Activated CD8-positive, alpha-beta memory T cell treated with anti-CD3 and anti-CD28 coated beads for 36 hours (primary cell): ENCODE data around the gene PRR5. TPM values are rescaled to one million over a fixed set of nuclear protein-coding genes. Genes with fewer than 3 reads are reported as not detected.
"Not testable (repeated sequence)": the region's sequence is repeated elsewhere in the genome, so short reads cannot be mapped to it uniquely, and the experiment has no call there.

Experiments used
- CTCF ChIA-PET: fragments of 350-600 bp; sonication (Branson Sonifier 250); formaldehyde crosslinking; loops from one replicate; lab custom pipeline; 2021; ENCODE audit warnings: antibody characterized with exemption; lab: Charles Lee
- POLR2A ChIA-PET: fragments of 350-600 bp; sonication (Branson Sonifier 250); formaldehyde crosslinking; loops from one replicate; lab custom pipeline; 2021; ENCODE audit warnings: antibody characterized with exemption; lab: Charles Lee
- total RNA-seq, 2 experiments: library from RNA; stranded (reverse); gene quantifications; one replicate each; pipeline ENCODE4 v1.2.3, GENCODE V29; 2021

The PRR5 gene
- total RNA-seq, 2 experiments from 2014 or later = 22.5 to 25.4 TPM

- CTCF ChIA-PET = interaction anchor here (0.9 to 3.3 kb wide), 6 partner anchors 10 to 53 kb away, joined by 3 to 30 read pairs (median 6); no protein-coding TSS in a partner anchor
- POLR2A ChIA-PET = no interaction called here
Observed at GRCh38 chr22:44736581-44737405, 34.8 kb downstream of the PRR5 start.

GRCh38 chr22:44737406-44738346 is 35.7 kb downstream of the PRR5 start:
- POLR2A ChIA-PET = no interaction called here
- CTCF ChIA-PET = interaction anchor here (2.8 kb wide), 1 partner anchor 40 kb away, joined by 30 read pairs; no protein-coding TSS in a partner anchor

GRCh38 chr22:44738347-44738715 is 36.3 kb downstream of the PRR5 start:
- POLR2A ChIA-PET = no interaction called here
- CTCF ChIA-PET = interaction anchor here (0.8 kb wide), 1 partner anchor 41 kb away, joined by 3 read pairs; no protein-coding TSS in a partner anchor

GRCh38 chr22:44739024-44739423 is 37.0 kb downstream of the PRR5 start:
- POLR2A ChIA-PET = no interaction called here
- CTCF ChIA-PET = interaction anchor here (0.8 kb wide), 1 partner anchor 42 kb away, joined by 3 read pairs; no protein-coding TSS in a partner anchor

- CTCF ChIA-PET, POLR2A ChIA-PET: not testable (repeated sequence)
Observed at GRCh38 chr22:44739666-44740065, 37.7 kb downstream of the PRR5 start.

GRCh38 chr22:44740307-44740706 is 38.3 kb downstream of the PRR5 start:
- POLR2A ChIA-PET = interaction anchor here (0.7 kb wide), 1 partner anchor 202 kb away, joined by 4 read pairs; no protein-coding TSS in a partner anchor
- CTCF ChIA-PET = no interaction called here

- ChIA-PET CTCF (interaction anchor here (0.6 kb wide), 1 partner anchor 9 kb away, joined by 3 read pairs; no protein-coding TSS in a partner anchor), POLR2A (no interaction called here)
Observed at GRCh38 chr22:44741929-44742328, 39.9 kb downstream of the PRR5 start.

- CTCF ChIA-PET = interaction anchor here (0.8 kb wide), 1 partner anchor 8 kb away, joined by 3 read pairs; no protein-coding TSS in a partner anchor
- POLR2A ChIA-PET = no interaction called here
Observed at GRCh38 chr22:44743247-44743646, 41.2 kb downstream of the PRR5 start.

GRCh38 chr22:44743804-44744211 is 41.8 kb downstream of the PRR5 start:
- CTCF ChIA-PET = interaction anchor here (0.8 kb wide), 1 partner anchor 8 kb away, joined by 3 read pairs; no protein-coding TSS in a partner anchor
- POLR2A ChIA-PET = no interaction called here

- CTCF ChIA-PET = interaction anchor here (1.3 kb wide), 1 partner anchor 10 kb away, joined by 3 read pairs; no protein-coding TSS in a partner anchor
- POLR2A ChIA-PET = no interaction called here
Observed at GRCh38 chr22:44745853-44746789, 44.1 kb downstream of the PRR5 start.

- CTCF ChIA-PET = interaction anchor here (0.6 kb wide), 1 partner anchor 142 kb away, joined by 6 read pairs; no protein-coding TSS in a partner anchor
- POLR2A ChIA-PET = not testable (repeated sequence)
Observed at GRCh38 chr22:44747784-44748127, 45.8 kb downstream of the PRR5 start.

- CTCF ChIA-PET = no interaction called here
Observed at GRCh38 chr22:44748524-44748923, 46.5 kb downstream of the PRR5 start.

GRCh38 chr22:44750481-44750880 is 48.5 kb downstream of the PRR5 start:
- ChIA-PET POLR2A (no interaction called here), CTCF (interaction anchor here (0.6 kb wide), 1 partner anchor 8 kb away, joined by 3 read pairs; no protein-coding TSS in a partner anchor)

More at GRCh38 chr22:44748524-44748923, 46.5 kb downstream of the PRR5 start:
- POLR2A ChIA-PET = interaction anchor here (0.7 kb wide), 1 partner anchor 725 kb away, joined by 6 read pairs; no protein-coding TSS in a partner anchor

- POLR2A ChIA-PET = no interaction called here
Observed at GRCh38 chr22:44752285-44753188, 50.5 kb downstream of the PRR5 start, which contains the start of gene ARHGAP8. ARHGAP8 (plus strand) TSS chr22:44752575; CDS start chr22:44786528, 33,953 bp downstream.

GRCh38 chr22:44753189-44754042 is 51.4 kb downstream of the PRR5 start:
- ChIA-PET CTCF (no interaction called here), POLR2A (no interaction called here)

More at GRCh38 chr22:44752285-44753188, 50.5 kb downstream of the PRR5 start, which contains the start of gene ARHGAP8:
- CTCF ChIA-PET = no interaction called here

GRCh38 chr22:44754998-44755397 is 53.0 kb downstream of the PRR5 start:
- POLR2A ChIA-PET = no interaction called here
- CTCF ChIA-PET = no interaction called here
